Measurements from ENCODE around the gene PHGDH.

- TF ChIP-seq CTCF (IDR thresholded peaks at IDR 0.05) (no peak), POLR2AphosphoS5 (IDR thresholded peaks at IDR 0.05) (no peak), POLR2A (IDR thresholded peaks at IDR 0.05) (no peak)
These were observed 29.6 kb upstream of the PHGDH start for GRCh38 chr1:119682141-119682540.
